HG02610 (cell line): ENCODE data around the gene TMEM158.

Experiments
- ATAC-seq: cut with Tn5 transposase; IDR thresholded peaks from one replicate; pipeline ENCODE4 v1.9.1; 2021; ENCODE audit warnings: mild to moderate bottlenecking, moderate library complexity; ENCODE audit not compliant: unreplicated experiment

TMEM158 gene

DNA sequence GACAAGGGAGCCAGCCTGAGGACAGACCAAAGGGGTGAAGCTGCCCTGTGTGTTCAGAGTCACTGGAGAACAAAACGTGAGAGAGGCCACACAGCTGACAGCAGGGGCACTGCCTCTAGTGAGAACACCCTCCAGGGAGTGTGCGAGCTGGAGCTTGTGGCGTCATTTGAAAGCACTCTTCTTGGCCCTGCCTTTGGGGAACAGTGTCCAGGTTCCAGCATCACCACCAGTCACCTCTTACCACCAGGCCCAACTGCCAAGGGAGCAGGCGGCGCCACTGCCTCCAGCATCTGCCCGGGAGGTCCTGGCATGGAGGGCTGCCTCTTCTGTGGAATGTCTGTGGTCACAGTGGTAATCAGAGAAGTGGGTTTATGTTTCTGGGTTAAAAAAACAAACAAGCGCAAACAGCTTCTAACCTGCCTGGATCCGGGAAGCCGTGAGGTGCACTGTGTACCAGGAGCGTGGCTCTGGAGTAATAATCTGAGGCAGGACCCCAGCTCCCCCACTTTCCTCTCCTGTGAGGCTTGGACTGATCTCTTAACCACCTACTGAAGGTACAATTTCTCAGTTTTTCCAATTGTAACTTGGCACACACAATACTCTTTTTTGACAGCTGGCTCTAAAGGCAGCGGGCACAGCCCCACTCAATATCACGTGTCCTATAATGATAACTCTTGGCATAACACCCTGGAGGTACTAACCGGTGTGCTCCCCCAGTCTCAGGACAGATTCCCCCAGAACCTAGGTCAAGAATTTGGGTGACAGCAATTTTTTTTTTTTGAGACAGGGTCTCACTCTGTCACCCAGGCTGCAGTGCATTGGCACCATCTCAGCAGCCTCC is 47.7 kb downstream of the TMEM158 start:
- ATAC-seq = no peak

- no peak for ATAC-seq
These were observed 49.2 kb downstream of the TMEM158 start for GRCh38 chr3:45176912-45177311.
